ENCODE results near the gene AMBRA1. TPM values are rescaled to one million over a fixed set of nuclear protein-coding genes. Genes with fewer than 3 reads are reported as not detected.

AMBRA1 gene
- total and polyA plus RNA-seq, 2 of the 8 experiments (the other 6 are each of a cell fraction or from before 2014, with no cell fraction given): 14.2 to 37.4 TPM

DNA sequence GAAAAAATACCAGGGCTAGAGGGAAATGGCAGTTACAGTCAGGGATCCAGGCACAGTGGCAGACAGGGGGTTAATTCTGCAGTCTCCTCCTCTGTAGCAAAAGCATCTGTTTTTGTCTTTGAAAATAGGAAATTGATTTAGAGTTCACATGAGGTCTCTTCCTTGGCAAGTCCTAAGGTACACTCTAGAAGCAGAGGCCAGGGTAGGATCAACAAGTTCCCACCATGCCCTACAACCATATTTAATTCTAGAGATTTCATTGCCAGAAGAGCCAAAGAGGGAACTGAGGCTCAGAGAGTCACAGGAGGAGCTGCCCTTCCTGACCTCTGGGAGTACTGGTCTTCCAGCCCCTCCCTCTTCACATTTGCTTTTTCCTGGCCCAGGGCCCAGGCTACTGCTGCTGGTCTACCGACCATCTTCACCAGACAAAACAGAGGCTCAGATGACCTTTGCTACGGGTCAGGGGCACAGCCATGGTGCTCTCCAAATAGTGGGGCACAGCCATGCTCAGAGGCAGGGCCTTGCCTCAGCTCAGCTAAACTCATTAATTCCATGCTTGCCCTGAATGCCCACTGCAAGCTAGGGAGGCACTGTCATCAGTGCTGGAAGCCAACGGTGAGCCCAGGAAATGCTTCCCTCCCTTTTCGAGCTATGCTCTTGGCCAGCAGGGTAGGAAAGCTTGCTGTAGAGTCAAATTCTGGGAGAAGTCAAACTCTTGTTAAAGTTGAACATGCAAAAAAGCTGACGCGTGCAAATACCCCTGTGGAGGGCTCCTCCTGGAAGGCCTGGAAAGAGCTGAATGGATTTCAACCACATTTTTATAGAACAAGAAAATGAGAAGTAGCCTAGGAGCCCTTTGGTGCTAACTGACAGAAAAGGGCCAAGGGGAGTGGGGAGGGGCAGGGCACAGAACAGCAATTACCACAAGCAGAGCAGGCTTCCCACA lies 190.6 kb downstream of the AMBRA1 start:
- no peak overlapping the region for H3K18ac ChIP-seq (ENCODE audit: extremely low read depth, low read length)
- no peak overlapping the region for H4K91ac ChIP-seq (replicated peaks; ENCODE audit: insufficient read length, low read length)
- no peak overlapping the region for H2BK120ac ChIP-seq (replicated peaks; ENCODE audit: low read depth, low read length)
- no peak overlapping the region for H2BK20ac ChIP-seq (ENCODE audit: low read length)
- H3K4ac ChIP-seq (replicated peaks; ENCODE audit: insufficient read length, low read depth, low read length): no peak overlapping the region
- H3K36me3 ChIP-seq (ENCODE audit: control insufficient read depth in 2 of 4, insufficient read depth in 4 of 4, low read length in 3 of 4): peaks cover 2 to 19% (median 9%) of the 10 kb centered on the region in 4 experiments; a peak in 4 of 8 replicates
- H3K23ac ChIP-seq (ENCODE audit: insufficient read length): no peak overlapping the region
- no peak overlapping the region for H3K14ac ChIP-seq (ENCODE audit: insufficient read length)
- no peak overlapping the region for H4K8ac ChIP-seq (ENCODE audit: extremely low read depth, insufficient read depth, low read length)
- H3K9ac ChIP-seq (replicated peaks in 1 of 4; ENCODE audit: extremely low read depth in 1 of 4, low read depth in 3 of 4, low read length in 3 of 4): no peak overlapping the region
- DNase-seq (ENCODE audit: low read depth in 1 of 2, low spot score in 2 of 2) (no peak), FAIRE-seq (no peak)
- H3K9me3 ChIP-seq (ENCODE audit: insufficient read depth in 2 of 2, low read depth in 1 of 2, low read length in 1 of 2): no peaks in the 10 kb centered on the region
- H3K4me1 ChIP-seq (replicated peaks in 1 of 4; ENCODE audit: control insufficient read depth in 3 of 4, insufficient read depth in 4 of 4, low read length in 3 of 4): no peaks in the 10 kb centered on the region
- TF ChIP-seq CBX8 (IDR thresholded peaks at IDR 0.05; ENCODE audit: borderline replicate concordance, low read depth, low read length): no peak
- TF ChIP-seq RXRA (IDR thresholded peaks at IDR 0.05; ENCODE audit: insufficient read depth, low read depth, low read length): no peak
- no peak for TF ChIP-seq CHD2 (IDR thresholded peaks at IDR 0.05; ENCODE audit: low read length)
- TF ChIP-seq, protein P1, sequence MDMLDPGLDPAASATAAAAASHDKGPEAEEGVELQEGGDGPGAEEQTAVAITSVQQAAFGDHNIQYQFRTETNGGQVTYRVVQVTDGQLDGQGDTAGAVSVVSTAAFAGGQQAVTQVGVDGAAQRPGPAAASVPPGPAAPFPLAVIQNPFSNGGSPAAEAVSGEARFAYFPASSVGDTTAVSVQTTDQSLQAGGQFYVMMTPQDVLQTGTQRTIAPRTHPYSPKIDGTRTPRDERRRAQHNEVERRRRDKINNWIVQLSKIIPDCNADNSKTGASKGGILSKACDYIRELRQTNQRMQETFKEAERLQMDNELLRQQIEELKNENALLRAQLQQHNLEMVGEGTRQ (IDR thresholded peaks at IDR 0.05; ENCODE audit: low read length): no peak
- TF ChIP-seq JUND (IDR thresholded peaks at IDR 0.05; ENCODE audit: low read length): no peak
- no peak for TF ChIP-seq TBP (IDR thresholded peaks at IDR 0.05; ENCODE audit: low read depth, low read length)
- TF ChIP-seq, protein P2, sequence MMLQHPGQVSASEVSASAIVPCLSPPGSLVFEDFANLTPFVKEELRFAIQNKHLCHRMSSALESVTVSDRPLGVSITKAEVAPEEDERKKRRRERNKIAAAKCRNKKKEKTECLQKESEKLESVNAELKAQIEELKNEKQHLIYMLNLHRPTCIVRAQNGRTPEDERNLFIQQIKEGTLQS (IDR thresholded peaks at IDR 0.05; ENCODE audit: insufficient read depth, low read depth, low read length): no peak
- TF ChIP-seq NRF1 (IDR thresholded peaks at IDR 0.05; ENCODE audit: low read depth, low read length): no peak
- no peak overlapping the region for H2AK5ac ChIP-seq (ENCODE audit: low read depth, low read length)
- ChIA-PET POLR2A (ENCODE audit: partially characterized antibody) (interaction anchor here (2.5 kb wide), 1 partner anchor 11 kb away, joined by 8 read pairs; the partner anchor contains the start of gene CHRM4), CTCF (ENCODE audit: partially characterized antibody) (interaction anchor here (0.9 to 11.6 kb wide), 10 partner anchors 10 to 139 kb away, joined by 3 to 124 read pairs (median 4); partner anchors contain the start of gene CHRM4)
- H3K79me2 ChIP-seq (ENCODE audit: control insufficient read depth in 1 of 2, insufficient read depth in 2 of 2, low read length in 2 of 2): no peaks in the 10 kb centered on the region
- H3K4me2 ChIP-seq (ENCODE audit: insufficient read depth in 1 of 2, low read depth in 2 of 2, low read length in 2 of 2): no peak overlapping the region
- no peaks in the 10 kb centered on the region for H3K79me1 ChIP-seq (ENCODE audit: low read depth, low read length)
- no peak overlapping the region for H3K4me3 ChIP-seq (ENCODE audit: extremely low read depth in 1 of 4, insufficient read depth in 2 of 4, low read depth in 3 of 4, low read length in 4 of 4)
- no peak overlapping the region for H2BK5ac ChIP-seq (ENCODE audit: low read depth, low read length)
- no peak overlapping the region for H3K27ac ChIP-seq (ENCODE audit: low read depth, low read length)
- no peaks in the 10 kb centered on the region for H3K27me3 ChIP-seq (replicated peaks in 1 of 4; ENCODE audit: control insufficient read depth in 3 of 4, extremely low read depth in 1 of 4, insufficient read depth in 3 of 4, low read length in 3 of 4)
- H3K56ac ChIP-seq (replicated peaks; ENCODE audit: insufficient read length, low read depth, low read length): no peak overlapping the region
- H3K23me2 ChIP-seq (ENCODE audit: low read depth, low read length): no peaks in the 10 kb centered on the region
- no peak overlapping the region for H2BK12ac ChIP-seq (ENCODE audit: low read depth, low read length)
- no peak overlapping the region for H2AFZ ChIP-seq (ENCODE audit: low read length)
- WGBS, 2 experiments (ENCODE audit: extremely low coverage in 1 of 2, insufficient coverage in 1 of 2, insufficient read length in 1 of 2, insufficient replicate concordance in 2 of 2, low coverage in 1 of 2, low lambda C conversion rate in 2 of 2, missing lambda C conversion rate in 1 of 2): 98% methylated on average over 6 of the region's 6 CpGs; no CpG with 5 or more reads in 1 of the 2 experiments
- H4K5ac ChIP-seq (ENCODE audit: insufficient read length, low read depth, low read length): no peak overlapping the region
- H2BK15ac ChIP-seq (ENCODE audit: low read length): no peak overlapping the region
- peaks cover 0 to 1% of the 10 kb centered on the region in 2 experiments for H4K20me1 ChIP-seq (replicated peaks in 1 of 2; ENCODE audit: control insufficient read depth in 1 of 2, insufficient read depth in 2 of 2, low read length in 2 of 2)

Measured in H1 (cell line).